HL-60/S4 treated with retinoic acid at 250 ng/mL for 4 days and 3 days (cell line): ENCODE measurements around the gene SULF2.

Source experiments
- in situ Hi-C: fragments of 300-500 bp; cut with MboI; formaldehyde crosslinking; loops from 2 replicates; pipeline ENCODE4 v1.7.0; 2022; ENCODE audit warnings: low sequenced_read_pairs

The SULF2 gene

GRCh38 chr20:47741669-47742608 lies 43.3 kb downstream of the SULF2 start:
- in situ Hi-C loops: no loop called here

DNA sequence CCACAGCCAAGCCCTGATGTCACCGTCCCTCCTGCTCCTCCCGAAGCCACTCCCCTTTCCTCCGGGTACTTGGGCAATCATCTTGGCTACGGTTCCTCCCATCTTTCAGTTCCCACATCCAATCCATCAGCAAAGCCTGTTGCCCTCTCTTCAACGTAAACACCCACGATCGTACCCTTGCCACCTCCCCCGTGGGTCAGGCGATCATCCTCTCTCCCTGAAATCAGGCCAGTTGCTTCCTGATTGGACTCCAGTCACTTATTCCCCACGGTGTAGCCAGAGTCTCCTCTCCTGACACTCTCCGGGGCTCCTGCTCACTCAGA lies 44.5 kb downstream of the SULF2 start:
- in situ Hi-C loops: no loop called here

DNA sequence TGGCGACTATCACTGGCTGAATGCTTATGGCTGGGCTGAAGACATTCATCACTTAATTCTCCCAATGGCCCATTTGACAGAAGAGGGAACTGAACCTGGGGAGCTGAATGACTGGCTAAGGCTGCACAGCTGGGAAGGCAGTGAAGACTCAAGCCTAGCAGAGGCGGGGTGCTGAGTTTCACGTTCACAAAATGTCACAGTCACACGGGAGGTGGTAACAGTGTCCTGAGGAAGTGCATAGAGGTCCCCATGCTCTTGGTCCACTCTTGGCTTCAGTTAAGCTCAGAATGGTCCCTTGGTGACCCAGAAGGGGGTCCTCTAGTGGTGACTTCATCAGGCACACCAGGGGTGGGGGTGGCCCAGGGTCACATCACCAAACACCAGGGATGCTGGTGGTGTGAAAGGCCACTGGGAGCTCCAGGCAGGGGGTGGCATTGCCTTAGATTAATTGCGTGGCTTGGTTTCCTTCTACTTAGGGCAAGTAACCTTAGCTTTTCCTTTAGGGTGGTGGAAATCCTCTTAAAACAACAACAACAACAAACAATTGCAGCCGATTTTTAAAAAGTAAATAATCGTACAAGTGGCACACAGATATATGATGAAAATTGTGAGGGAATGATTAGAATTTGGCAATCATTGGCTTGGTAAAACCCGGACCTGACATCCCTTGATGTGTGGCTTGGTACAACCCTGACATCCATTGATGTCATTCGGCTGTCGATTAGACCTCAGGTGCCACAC lies 45.0 kb downstream of the SULF2 start:
- in situ Hi-C loops: no loop called here

DNA sequence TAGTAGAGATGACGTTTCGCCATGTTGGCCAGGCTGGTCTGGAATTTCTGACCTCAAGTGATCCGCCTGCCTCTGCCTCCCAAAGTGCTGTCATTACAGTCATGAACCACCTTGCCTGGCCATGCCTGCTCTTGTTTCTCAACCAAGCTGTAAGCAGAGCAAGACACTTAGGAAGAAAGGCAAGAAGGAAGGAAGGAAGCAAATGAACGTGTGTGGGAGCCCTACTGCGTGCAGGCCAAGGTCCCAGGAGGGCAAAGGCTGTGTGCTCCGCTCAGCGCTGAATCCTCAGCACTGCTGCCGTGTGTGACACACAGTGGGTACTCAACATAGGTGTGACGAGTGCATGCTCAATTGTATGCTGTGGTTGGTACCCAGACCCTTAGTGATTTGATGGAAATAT lies 47.4 kb downstream of the SULF2 start:
- in situ Hi-C loops: no loop called here

DNA sequence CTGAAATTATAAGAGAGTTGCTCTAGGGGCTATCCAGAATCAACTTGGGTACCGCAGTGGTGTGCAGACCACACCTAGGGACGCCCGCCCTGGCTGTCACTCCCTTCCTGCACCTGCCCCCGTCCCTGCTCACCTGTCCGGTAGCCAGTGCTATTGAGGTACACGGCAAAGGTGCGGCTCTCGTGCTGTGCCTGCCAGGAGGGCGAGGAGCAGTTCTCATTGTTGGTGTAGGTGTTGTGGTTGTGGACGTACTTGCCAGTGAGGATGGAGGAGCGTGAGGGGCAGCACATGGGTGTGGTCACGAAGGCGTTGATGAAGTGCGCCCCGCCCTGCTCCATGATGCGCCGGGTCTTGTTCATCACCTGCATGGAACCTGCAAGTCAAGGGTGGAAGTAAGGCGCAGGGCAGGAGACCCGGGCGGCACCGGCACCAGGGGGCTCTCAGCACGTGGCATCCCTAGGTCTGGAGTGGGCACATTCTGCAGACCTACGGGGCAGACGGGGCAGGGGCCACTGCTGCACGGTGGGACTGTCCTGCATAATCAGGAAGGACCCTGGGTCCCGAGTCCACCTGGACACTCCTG lies 48.6 kb downstream of the SULF2 start:
- in situ Hi-C loops: no loop called here

GRCh38 chr20:47735412-47736400 lies 49.6 kb downstream of the SULF2 start:
- in situ Hi-C loops: no loop called here

DNA sequence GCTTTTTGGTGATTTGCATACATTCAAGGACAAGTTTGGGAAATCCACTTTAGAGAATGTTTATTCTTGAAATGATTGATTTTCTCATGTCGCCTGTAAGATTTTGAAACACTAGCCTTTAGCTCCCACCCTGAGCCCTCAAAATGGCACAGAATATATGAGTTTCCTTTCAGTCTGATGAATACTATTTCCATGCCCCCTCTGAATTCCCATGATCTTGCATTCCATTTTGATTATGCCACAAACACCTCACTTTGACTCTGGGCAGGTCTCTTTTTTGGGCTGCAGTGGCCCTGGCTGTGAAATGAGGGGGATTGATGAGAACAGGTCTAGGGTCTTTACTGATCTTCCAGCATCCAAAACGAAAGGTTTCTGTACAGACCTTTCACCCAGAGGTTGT lies 50.4 kb downstream of the SULF2 start:
- in situ Hi-C loops: no loop called here

- in situ Hi-C loops: no loop called here
Observed at GRCh38 chr20:47733892-47734291, 51.4 kb downstream of the SULF2 start.

DNA sequence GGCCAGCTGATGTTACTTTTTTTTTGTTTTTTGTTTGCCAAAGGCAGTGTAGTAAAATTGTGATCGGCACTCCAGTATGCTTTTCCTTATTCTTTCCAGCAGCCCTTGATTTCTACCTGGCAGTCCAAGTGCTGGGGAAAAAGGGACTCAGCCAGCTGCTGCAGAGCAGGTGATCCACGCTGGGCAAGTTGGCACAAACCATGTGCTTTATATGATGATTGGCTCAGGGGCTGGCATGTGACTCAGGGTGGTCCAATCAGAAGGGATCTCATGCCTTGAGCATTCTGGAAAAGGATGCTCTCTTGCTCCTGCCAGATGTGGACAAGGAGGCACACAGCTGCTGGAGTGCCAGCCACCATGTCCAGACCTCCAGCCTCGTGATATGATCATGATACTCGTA lies 54.5 kb downstream of the SULF2 start:
- in situ Hi-C loops: no loop called here

DNA sequence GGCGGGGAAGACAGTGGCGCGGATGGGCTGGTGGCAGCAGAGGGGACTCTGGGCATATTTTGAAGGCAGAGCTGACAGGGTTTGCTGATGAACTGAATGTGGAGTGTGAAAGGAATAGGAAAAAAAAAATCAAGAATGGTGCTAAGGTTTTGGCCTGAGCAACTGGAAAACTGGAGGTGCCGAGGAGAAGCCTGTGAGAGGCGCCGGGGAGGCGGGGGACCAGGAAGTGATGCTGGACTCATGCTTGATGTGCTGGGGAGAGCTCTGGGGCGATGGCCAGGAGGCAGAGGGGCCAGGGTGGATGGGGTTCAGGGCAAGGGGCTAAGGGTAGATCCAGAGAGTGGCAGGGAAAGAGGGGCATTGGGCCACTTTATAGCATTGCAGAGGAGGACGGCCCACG lies 55.8 kb downstream of the SULF2 start:
- in situ Hi-C loops: no loop called here

- in situ Hi-C loops: no loop called here
Observed at GRCh38 chr20:47727909-47728361, 57.3 kb downstream of the SULF2 start.

DNA sequence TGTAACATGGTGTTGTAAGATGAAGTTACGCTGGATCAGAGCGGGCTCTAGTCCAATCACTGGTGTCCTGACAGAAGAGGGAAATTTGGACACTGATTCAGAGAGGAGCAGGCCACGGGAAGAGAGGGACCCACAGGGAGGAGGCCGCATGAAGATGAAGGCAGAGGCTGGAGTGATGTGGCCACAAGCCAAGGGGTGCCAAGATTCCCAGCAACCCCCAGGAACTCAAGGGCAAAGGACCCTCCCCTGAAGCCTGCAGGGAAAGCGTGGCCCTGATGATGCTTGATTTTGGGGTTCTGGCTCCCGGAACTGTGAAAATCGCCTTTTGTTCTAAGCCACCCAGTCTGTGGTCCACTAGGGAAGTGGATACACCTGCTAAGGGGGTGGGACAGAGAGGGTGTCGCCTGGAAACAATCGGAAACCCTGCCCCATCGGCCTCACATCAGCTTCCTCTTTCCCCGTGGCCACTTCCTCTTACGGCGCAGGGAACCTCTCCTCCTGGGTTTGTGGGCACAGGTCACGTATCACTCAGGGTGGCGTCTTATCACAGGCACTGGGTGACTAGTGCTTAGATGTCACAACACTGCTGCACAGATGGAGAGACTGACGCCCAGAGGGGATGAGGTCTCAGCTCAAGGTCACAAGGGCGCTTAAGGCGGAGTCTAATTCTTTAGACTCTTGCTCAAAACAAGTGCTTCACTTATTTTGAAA lies 58.0 kb downstream of the SULF2 start:
- in situ Hi-C loops: no loop called here

GRCh38 chr20:47726632-47727031 lies 58.6 kb downstream of the SULF2 start:
- in situ Hi-C loops: no loop called here

DNA sequence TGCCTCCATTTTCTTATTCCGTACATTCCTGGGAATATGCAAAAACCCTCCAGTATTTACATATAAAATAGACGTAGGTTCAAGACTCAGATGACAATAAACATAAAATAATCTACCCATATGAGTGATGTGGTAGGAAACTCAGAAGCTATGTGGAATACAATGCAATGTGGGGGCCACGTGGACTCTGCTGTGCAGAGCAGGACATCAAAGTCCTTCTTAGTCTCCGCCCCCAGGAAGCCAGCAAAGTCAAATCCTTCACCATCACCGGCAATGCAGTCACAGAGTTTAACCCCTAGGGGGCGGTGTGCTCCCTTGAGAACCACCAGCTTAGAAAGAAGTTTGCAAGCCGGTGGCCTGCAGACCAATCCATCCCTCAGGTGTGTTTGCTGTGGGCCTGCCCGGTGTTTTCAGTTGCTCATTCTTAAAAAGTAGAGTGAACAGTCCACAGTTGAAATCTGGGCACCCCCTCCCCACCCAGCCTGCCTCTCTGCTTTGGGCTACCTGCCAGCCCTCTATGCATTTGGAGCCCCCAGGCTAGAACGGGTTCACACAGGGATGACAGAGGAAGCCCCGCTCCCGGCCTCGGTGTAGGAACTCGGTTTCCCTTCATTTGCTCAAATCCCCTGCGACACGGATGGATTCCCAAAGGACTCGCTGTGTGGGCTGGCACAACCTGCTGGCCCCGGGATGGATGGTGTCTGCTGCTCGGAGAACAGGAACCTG lies 59.9 kb downstream of the SULF2 start:
- in situ Hi-C loops: no loop called here

DNA sequence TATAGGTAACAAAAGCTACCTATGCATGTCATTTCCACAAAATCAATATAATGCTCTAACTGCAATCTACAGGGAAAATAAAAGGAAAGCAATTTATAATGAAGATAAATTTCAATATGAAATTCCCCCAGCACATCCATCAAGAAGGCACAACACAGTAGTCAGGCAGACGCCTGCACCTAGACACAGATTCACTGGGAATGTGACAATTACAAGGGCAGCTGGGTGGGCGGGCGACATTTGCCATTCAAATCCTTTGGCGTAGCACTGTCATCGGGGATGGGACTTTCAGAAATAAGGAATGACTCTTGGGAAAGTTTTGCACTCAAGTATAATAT lies 60.4 kb downstream of the SULF2 start:
- in situ Hi-C loops: no loop called here

DNA sequence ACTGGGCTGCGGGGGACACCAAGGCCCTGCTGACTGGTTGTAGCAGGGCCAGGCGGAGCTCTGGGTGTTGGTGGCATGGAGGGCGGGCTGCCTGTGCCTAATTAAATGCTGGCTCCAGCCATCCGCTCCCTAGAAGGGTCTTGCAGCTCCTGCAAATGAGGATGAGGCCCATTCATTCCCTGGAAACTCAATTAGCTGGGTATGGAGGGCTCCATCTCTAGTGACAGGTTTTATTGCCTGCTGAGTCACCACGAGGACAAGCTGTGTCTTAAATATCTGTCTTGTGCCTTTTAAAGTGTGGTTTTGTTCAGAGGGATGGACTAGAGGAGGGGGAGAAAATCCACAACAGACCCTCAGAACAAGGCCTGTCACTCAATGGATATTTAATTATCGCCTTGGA lies 60.9 kb downstream of the SULF2 start:
- in situ Hi-C loops: no loop called here

- in situ Hi-C loops: no loop called here
Observed at GRCh38 chr20:47723322-47723721, 62.0 kb downstream of the SULF2 start.

- in situ Hi-C loops: no loop called here
Observed at GRCh38 chr20:47720636-47721427, 64.4 kb downstream of the SULF2 start.

DNA sequence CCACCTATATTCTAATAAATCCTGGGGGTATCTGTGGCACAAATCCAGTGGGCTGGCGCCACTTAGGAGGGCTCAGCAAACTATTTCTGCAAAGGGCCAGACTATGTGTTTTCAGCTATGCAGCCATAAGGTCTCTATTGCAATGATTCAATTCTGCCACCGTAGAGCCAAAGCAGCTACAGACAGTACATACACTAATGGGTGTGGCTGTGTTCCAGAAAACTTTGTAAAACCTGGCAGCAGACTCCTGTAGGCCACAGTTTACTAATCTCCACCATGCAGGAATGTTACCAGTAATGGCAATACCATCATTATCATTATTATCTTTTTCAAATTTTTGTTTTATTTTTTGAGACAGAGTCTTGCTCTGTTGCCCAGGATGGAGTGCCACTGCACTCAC lies 65.7 kb downstream of the SULF2 start:
- in situ Hi-C loops: no loop called here
